ENCODE data around the gene FNBP1L.

Gene FNBP1L

DNA sequence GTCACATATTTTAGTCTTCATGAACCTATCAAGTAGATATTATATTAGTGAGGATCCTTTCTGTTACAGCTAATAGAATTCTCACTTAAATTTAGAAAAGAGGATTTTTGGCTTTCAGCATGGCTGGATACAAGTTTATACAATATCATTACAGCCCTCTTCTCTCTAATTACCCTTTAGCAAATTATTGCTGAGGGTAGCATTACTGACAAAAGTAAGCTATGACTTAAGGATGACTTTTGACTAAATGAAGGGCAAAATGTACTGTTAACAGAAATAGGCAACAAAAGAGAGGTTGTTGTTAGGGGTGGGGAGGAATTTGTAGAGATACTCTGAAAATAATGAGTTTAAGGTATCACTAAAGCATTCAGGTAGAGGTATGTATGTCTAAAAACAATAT, 85.8 kb downstream of the FNBP1L start:
- Histone ChIP-seq H3K36me3 (ENCODE audit: control insufficient read depth, insufficient read depth, low read length) (no peaks in the 10 kb centered on the region), H3K9me3 (ENCODE audit: control insufficient read depth, low read length) (no peaks in the 10 kb centered on the region), H3K79me2 (no peaks in the 10 kb centered on the region), H3K4me2 (ENCODE audit: low read length) (no peak overlapping the region), H3K4me3 (ENCODE audit: low read depth, low read length) (no peak overlapping the region), H3K27ac (no peak overlapping the region), H3K4me1 (no peaks in the 10 kb centered on the region), H3K9ac (no peak overlapping the region), H2AFZ (no peak overlapping the region), H3K27me3 (ENCODE audit: control insufficient read depth, insufficient read depth, low read length) (no peaks in the 10 kb centered on the region)
- TF ChIP-seq, protein P1, sequence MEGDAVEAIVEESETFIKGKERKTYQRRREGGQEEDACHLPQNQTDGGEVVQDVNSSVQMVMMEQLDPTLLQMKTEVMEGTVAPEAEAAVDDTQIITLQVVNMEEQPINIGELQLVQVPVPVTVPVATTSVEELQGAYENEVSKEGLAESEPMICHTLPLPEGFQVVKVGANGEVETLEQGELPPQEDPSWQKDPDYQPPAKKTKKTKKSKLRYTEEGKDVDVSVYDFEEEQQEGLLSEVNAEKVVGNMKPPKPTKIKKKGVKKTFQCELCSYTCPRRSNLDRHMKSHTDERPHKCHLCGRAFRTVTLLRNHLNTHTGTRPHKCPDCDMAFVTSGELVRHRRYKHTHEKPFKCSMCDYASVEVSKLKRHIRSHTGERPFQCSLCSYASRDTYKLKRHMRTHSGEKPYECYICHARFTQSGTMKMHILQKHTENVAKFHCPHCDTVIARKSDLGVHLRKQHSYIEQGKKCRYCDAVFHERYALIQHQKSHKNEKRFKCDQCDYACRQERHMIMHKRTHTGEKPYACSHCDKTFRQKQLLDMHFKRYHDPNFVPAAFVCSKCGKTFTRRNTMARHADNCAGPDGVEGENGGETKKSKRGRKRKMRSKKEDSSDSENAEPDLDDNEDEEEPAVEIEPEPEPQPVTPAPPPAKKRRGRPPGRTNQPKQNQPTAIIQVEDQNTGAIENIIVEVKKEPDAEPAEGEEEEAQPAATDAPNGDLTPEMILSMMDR (IDR thresholded peaks at IDR 0.05), result no peak

DNA sequence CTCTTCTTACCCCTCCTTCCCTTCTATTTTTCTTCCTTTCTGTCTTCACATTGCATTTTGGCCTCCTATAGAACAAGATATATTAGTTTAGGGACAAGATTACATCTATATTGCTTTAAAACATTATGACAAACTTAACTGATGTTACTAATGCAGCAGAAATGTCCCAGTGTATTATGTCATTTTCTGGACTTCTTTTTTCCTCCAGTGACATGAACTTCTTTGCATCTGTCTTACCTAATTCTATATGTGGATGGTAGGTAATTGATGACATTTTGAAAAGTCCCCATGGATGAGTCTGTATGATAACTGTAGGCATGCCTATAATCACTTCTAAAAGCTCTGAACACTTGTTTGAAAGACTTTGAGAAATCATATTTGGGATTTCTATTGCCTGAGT, 89.5 kb downstream of the FNBP1L start:
- TF ChIP-seq, protein P1 (IDR thresholded peaks at IDR 0.05), result no peak
- Histone ChIP-seq H2AFZ (no peak overlapping the region), H3K36me3 (ENCODE audit: control insufficient read depth, insufficient read depth, low read length) (no peaks in the 10 kb centered on the region), H3K27me3 (ENCODE audit: control insufficient read depth, insufficient read depth, low read length) (no peaks in the 10 kb centered on the region), H3K4me2 (ENCODE audit: low read length) (no peak overlapping the region), H3K79me2 (no peaks in the 10 kb centered on the region), H3K27ac (no peak overlapping the region), H3K9ac (no peak overlapping the region), H3K9me3 (ENCODE audit: control insufficient read depth, low read length) (no peaks in the 10 kb centered on the region), H3K4me1 (no peaks in the 10 kb centered on the region), H3K4me3 (ENCODE audit: low read depth, low read length) (no peak overlapping the region)

DNA sequence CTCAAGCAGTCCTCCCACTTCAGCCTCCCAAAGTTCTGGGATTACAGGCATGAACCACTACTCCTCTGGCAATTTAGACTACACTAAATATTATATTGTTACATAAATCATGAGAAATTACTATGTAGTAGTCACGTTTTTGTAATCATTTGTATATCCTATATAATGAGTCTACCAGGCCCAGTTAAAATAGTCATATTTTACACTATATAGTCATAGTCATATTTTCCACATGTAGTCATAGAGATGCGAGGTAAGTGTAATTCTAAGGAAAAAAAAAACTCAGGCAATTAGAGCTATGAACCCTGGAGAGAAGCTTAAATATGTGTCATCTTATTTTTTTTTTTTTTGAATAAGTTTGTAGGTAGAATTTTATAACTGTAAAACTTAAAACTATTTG, 90.0 kb downstream of the FNBP1L start:
- H3K9me3 ChIP-seq (ENCODE audit: control insufficient read depth, low read length), result no peaks in the 10 kb centered on the region
- H3K4me2 ChIP-seq (ENCODE audit: low read length), result no peak overlapping the region
- H3K4me1 ChIP-seq, result no peaks in the 10 kb centered on the region
- TF ChIP-seq, protein P1 (IDR thresholded peaks at IDR 0.05), result no peak
- no peak overlapping the region for H2AFZ ChIP-seq
- H3K79me2 ChIP-seq, result no peaks in the 10 kb centered on the region
- no peak overlapping the region for H3K4me3 ChIP-seq (ENCODE audit: low read depth, low read length)
- H3K27ac ChIP-seq, result no peak overlapping the region
- H3K36me3 ChIP-seq (ENCODE audit: control insufficient read depth, insufficient read depth, low read length), result no peaks in the 10 kb centered on the region
- no peak overlapping the region for H3K9ac ChIP-seq
- H3K27me3 ChIP-seq (ENCODE audit: control insufficient read depth, insufficient read depth, low read length), result no peaks in the 10 kb centered on the region

DNA sequence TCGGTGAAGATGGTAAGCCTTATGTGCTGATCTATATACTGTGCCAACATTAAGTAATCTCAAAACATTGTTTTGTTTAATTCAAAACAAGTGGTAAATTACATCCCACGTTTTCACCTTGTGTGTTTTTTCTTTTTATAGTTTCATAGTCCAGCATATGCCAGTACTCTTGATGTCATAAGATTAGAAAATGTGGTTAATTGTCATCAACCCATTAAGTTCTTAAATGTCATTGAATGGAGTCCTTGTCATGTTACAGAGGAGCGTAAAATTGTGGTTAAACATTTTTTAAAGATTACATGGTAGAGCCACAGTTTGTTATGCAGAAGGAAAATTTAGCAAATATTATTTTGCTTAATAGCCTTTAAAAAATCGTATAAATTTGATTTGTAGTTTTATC, 93.1 kb downstream of the FNBP1L start:
- Histone ChIP-seq H3K27me3 (ENCODE audit: control insufficient read depth, insufficient read depth, low read length) (no peaks in the 10 kb centered on the region), H3K9ac (no peak overlapping the region), H3K27ac (no peak overlapping the region), H3K9me3 (ENCODE audit: control insufficient read depth, low read length) (no peaks in the 10 kb centered on the region), H3K4me2 (ENCODE audit: low read length) (no peak overlapping the region), H3K79me2 (no peaks in the 10 kb centered on the region), H3K4me1 (no peaks in the 10 kb centered on the region), H3K36me3 (ENCODE audit: control insufficient read depth, insufficient read depth, low read length) (no peaks in the 10 kb centered on the region), H3K4me3 (ENCODE audit: low read depth, low read length) (no peak overlapping the region), H2AFZ (no peak overlapping the region)
- TF ChIP-seq, protein P1 (IDR thresholded peaks at IDR 0.05), result no peak

DNA sequence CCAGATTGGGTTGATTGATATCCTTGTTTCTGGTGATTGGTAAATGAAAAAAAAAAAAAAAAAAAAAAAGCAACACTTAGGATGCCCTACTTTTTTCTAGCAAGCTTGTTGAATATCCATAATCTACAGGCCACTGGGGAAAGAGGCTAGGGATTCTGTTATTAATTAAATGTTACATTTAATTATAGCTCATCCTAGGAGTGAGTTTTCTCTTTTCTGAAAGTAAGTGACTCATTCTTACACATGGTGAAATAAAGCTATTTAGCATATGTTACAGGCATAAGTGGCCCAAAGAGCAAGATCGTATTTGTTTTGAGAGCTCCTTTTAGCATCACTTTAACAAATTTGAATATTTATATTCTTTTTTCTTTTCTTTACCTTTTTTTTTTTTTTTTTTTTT, 94.5 kb downstream of the FNBP1L start:
- Histone ChIP-seq H3K4me2 (ENCODE audit: low read length) (no peak overlapping the region), H3K9ac (no peak overlapping the region), H3K27me3 (ENCODE audit: control insufficient read depth, insufficient read depth, low read length) (no peaks in the 10 kb centered on the region), H3K79me2 (no peaks in the 10 kb centered on the region), H3K36me3 (ENCODE audit: control insufficient read depth, insufficient read depth, low read length) (no peaks in the 10 kb centered on the region), H3K4me3 (ENCODE audit: low read depth, low read length) (no peak overlapping the region), H2AFZ (no peak overlapping the region), H3K9me3 (ENCODE audit: control insufficient read depth, low read length) (no peaks in the 10 kb centered on the region), H3K4me1 (no peaks in the 10 kb centered on the region), H3K27ac (no peak overlapping the region)
- TF ChIP-seq, protein P1 (IDR thresholded peaks at IDR 0.05), result no peak

Measured in parathyroid adenoma (tissue), 2 donors.